OCI-M2 (cell line): ENCODE data around the gene GPR39.
"Not testable (repeated sequence)": the region's sequence is repeated elsewhere in the genome, so short reads cannot be mapped to it uniquely, and the experiment has no call there.

ENCODE experiments used
- DNase-seq: peaks from one replicate; lab custom pipeline; 2025; ENCODE audit not compliant: unreplicated experiment; lab: John Stamatoyannopoulos, UW

Gene GPR39

GRCh38 chr2:132416723-132417395, at the start of gene GPR39:
TSS of gene GPR39 (plus strand) at chr2:132416805.
- DNase-seq: no peak

DNA sequence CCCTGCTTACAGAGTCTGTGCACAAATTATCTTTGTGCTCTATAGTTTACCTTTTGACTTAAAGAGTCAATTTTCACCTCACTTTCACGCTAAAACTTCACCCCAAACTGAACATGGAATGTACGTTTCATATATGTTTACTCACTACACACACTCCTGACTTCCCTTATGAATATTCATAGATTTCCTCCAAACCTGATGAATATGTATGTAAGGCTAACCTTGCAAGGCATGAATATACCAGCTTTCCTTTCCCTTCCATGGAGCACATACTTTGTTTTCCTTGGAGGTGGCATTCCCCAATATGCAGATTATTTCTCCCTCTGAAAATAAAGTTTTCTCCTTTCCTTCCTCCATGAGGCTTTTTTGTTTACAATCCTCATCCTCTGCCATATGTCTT, 48.4 kb upstream of the GPR39 start:
- DNase-seq: no peak

- no peak for DNase-seq
Measured at GRCh38 chr2:132372276-132372675, 44.3 kb upstream of the GPR39 start.

DNA sequence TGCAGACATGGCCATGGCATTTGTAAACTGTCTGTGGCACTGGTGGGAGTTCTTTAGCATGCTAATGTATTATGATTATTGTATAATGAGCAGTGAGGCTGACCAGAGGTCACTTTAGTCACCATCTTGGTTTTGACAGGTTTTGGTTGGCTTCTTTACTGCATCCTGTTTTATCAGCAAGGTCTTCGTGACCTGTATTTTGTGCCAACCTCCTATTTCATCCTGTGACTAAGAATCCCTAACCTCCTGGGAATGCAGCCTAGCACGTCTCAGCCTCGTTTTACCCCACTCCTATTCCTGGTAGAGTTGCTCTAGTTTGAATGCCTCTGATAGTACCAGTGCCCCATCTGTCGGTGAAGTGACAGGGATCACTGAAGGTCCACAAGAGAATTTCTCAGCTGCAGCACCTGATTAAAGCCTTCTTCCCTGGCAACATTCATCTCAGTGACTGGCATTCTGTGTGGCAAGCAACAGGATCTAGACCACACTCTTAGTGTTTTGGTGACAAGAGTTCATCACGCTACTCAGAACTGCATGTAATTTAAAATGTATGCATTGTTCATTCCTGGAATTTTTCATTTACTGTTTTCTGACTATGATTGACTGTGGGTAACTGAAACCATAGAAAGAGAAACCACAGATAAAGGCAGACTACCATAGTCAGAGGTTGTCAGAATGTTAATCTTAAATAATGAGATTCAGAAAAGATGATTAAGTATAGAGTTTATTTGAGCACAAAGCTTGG, 43.0 kb upstream of the GPR39 start:
- DNase-seq: no peak

DNA sequence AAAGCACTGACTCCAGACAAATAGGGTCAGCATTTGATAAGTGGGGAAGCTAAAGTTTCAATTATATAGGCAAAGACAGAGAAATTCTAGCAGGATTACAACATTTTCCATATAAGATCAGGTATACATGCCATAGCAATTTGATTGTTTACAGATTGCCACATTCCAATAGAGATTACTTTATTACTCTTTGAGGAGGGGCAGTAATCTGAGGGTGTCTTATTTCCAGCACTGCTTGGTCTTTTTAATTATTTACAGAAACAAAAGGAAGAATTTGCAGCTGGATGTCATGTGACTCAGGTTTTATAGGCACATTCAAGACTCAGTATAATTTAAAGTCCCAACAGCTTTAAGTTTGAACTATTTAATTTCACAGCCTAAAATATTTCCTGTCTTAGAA, 42.5 kb upstream of the GPR39 start:
- DNase-seq: no peak

- no peak for DNase-seq
Measured at GRCh38 chr2:132374551-132374950, 42.1 kb upstream of the GPR39 start.

- no peak for DNase-seq
Measured at GRCh38 chr2:132374961-132375360, 41.6 kb upstream of the GPR39 start.

- DNase-seq: no peak
Measured at GRCh38 chr2:132381376-132381775, 35.2 kb upstream of the GPR39 start.

DNA sequence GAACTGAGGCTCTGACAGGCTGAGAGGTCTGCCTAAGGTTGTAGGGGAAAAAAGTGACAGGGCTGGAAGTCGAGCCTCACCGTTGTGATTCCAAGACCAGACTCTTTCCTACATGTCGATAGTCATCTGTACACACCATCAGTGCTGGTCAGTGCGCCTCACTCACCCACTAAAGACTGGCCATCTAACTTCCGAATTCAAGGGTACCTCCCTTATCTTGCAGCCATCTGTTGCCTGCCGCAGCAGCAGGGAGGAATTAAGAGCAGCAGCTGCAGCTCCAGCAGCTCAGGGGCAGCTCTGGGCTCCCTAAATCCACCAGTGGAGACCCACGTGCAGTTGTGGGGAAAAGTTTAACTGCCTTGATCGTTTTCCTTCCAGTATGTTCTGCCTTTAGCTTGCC, 32.6 kb upstream of the GPR39 start:
- no peak for DNase-seq

- DNase-seq: no peak
Measured at GRCh38 chr2:132384491-132385151, 32.0 kb upstream of the GPR39 start.

GRCh38 chr2:132387126-132387525, 29.5 kb upstream of the GPR39 start:
- DNase-seq: no peak

DNA sequence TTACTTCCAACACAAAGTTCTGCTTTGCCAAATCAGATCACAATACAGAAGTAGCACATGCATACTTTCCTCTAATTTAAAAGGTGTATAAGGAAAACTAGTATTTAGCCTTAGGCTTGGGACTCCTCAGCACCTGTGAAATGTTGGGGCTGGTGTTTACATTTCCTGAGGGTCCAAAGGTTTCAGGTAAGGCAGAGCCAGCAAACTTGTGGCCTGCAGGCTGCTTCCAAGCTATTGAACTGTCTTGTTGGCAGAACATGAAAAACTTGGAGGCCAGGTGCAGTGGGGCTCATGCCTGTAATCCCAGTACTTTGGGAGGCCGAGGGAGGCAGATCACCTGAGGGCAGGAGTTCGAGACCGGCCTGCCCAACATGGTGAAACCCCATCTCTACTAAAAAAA, 26.5 kb upstream of the GPR39 start:
- no peak for DNase-seq

DNA sequence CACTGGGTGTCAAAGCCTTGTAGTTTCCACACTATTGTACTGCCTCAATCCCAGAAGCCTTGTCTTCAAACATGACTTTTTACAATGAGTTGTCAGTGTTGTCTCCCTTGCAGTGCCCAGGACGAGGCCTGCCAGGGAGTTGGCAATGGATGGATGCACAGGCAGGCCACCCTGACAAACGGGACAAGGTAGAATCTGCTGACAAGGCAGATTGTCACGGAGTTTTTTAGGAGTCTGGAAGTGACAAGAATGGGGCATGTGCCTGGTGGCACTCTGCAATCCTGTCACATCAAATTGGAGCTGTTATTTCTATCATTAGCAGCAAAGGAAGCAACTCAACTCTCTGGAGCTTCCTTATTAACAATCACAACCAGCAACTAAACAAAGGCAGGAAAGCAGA, 25.2 kb upstream of the GPR39 start:
- no peak for DNase-seq

- no peak for DNase-seq
Measured at GRCh38 chr2:132392221-132392620, 24.4 kb upstream of the GPR39 start.

DNA sequence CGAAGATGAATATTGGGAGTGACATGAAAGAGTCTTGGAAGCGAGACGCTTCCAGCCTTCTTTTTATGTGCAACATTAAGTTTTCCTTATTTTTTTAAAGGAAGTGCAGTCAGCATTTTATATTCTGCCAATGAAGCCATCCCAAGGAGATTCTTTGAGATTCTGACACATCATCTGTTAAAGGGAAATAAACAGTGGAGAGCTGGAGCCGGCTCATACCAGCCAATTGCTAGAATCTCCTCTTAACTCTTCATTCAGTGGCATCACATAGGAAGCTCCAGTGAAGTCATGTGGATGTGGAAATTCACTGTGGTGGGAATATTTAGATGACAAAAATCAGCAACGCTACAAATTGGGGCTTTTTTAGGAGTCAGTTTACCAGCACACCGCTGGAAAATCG, 23.7 kb upstream of the GPR39 start:
- no peak for DNase-seq

DNA sequence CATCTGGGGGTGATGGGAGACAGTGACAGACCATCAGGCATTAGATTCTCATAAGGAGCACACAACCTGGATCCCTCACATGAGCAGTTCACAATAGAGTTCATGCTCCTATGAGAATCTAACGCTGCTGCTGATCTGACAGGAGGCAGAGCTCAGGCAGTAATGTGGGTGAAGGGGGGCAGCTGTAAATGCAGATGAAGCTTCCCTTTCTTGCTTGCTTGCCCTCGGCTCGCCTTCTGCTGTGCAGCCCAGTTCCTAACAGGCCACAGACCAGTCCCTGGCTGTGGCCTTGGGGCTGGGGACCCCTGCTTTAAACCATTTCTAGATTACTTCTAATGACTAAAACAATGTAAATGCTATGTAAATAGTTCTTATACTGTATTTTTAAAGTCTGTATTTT, 19.6 kb upstream of the GPR39 start:
- DNase-seq: not testable (repeated sequence)

DNA sequence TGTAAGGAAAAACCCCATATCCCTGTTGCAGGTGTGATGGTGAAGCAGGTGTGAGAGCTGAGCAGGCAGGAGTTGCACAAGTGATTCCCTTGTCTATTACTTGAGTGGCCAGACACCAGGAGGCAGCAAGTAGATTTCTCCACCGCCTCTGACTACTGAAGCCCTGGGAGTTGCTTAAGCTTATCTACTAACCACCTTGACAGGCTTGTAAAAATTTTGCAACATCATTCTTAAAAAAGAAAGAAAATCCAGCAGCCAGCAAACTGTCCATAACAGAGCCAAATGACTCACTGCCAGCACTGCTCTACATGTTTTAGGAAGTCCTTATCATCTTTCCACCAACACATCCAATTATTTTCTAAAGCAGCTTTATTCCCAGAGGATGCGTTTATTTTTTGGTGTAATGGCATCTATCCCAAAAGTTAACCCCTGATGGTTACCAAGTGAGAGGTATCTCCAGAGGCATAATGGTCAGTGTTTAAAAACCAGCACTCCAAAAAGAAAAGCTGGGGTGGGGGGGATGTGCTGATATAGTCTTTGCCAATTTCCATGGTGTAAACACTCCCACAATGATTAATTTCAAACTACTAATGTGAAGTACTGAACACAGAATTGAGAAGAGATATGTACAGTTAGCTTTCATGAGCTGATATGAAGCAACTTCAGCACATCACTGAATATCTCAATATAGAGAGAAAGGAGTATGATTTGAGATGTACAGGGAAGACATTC, 16.3 kb upstream of the GPR39 start:
- no peak for DNase-seq

DNA sequence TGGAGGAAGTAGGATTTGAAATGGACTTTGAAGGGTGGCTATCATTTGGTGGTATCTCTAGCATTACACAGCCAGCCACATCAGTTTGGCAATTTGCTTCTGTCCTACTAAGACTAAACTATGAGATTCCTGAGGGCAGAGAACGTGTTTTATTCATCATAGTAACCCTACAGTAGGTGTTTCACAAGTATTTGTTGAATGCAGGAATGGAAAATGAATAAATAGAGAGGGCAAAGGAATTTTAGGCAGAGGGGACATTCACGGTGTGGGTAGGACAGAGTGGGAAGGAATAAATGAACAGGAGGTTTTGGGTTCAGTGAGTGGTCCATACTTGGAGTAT, 15.7 kb upstream of the GPR39 start:
- DNase-seq: no peak

DNA sequence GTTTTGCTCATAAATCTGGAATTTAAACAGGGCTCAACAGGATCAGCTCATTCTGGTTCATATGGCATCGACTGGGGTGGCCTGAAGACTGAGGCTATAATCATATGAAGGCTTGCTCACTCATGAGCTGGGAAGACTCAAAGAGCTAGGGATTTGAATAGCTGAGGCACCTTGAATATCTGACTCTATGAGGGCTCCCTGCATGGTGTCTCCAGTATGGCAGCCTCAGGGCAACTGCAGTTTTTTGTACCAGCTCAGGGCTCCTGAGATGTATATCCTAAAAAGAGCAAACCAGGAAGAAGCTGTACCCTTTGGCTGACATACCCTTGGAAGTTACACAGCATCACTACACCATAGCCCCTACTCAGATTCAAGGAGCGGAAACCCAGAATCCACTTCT, 15.3 kb upstream of the GPR39 start:
- no peak for DNase-seq

GRCh38 chr2:132403146-132403545, 13.5 kb upstream of the GPR39 start:
- no peak for DNase-seq

DNA sequence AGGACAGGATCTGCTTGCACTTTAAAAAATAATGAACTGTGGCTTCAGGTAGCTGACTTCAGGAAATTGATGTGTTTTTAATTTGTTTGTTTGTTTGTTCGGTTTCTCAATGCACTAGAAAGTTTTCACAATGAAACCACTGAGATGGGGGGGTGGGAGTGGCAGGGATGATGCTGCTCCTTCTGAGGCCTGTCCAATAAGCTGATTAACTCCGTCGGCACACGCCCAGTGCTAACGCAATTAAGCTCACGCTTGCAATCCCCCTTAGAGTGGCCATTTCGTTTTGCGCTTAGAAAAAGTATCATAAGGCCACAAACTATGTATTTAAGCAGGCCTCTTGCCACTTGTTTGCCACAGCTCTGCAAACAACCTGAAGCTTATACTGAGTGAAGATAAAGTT, 12.5 kb upstream of the GPR39 start:
- DNase-seq: no peak

GRCh38 chr2:132407784-132408183, 8.8 kb upstream of the GPR39 start:
- DNase-seq: no peak
